SJSA1 (cell line): ENCODE data around the gene RHNO1. TPM values are rescaled to one million over a fixed set of nuclear protein-coding genes. Genes with fewer than 3 reads are reported as not detected.

Experiments used
- DNase-seq, 2 experiments: peaks; one replicate each; pipeline ENCODE4 v3.0.0-alpha.2; 2015 to 2020; ENCODE audit warnings: low spot score in 2 of 2, low read depth in 1 of 2
- H3K27ac ChIP-seq: fragments of 250-450 bp; sonication (Bioruptor Pico); 2 replicates; pipeline ENCODE4 v1.5.1; 2020; ENCODE audit warnings: mild to moderate bottlenecking, moderate library complexity
- H3K27me3 ChIP-seq: fragments of 250-450 bp; sonication (Bioruptor Pico); replicated peaks from 2 replicates; pipeline ENCODE4 v1.5.1; 2020; ENCODE audit warnings: mild to moderate bottlenecking, moderate library complexity
- H3K36me3 ChIP-seq: fragments of 250-450 bp; sonication (Bioruptor Pico); 2 replicates; pipeline ENCODE4 v1.5.1; 2020; ENCODE audit warnings: mild to moderate bottlenecking
- H3K4me1 ChIP-seq: fragments of 250-450 bp; sonication (Bioruptor Pico); replicated peaks from 2 replicates; pipeline ENCODE4 v1.6.1; 2021; ENCODE audit warnings: mild to moderate bottlenecking
- H3K4me3 ChIP-seq: fragments of 250-450 bp; sonication (Bioruptor Pico); 2 replicates; pipeline ENCODE4 v1.5.1; 2020; ENCODE audit warnings: mild to moderate bottlenecking
- H3K9me3 ChIP-seq: fragments of 250-450 bp; sonication (Bioruptor Pico); replicated peaks from 2 replicates; pipeline ENCODE4 v1.5.1; 2020; ENCODE audit warnings: mild to moderate bottlenecking
- total RNA-seq: library from RNA; depleted of rRNA; stranded (reverse); fragments of >200 nt; shearing (Covaris generic); gene quantifications from 2 replicates; pipeline ENCODE4 v1.2.3, GENCODE V29; 2014

Gene RHNO1
- total RNA-seq, 1 experiment from 2014 or later: 58.1 TPM

DNA sequence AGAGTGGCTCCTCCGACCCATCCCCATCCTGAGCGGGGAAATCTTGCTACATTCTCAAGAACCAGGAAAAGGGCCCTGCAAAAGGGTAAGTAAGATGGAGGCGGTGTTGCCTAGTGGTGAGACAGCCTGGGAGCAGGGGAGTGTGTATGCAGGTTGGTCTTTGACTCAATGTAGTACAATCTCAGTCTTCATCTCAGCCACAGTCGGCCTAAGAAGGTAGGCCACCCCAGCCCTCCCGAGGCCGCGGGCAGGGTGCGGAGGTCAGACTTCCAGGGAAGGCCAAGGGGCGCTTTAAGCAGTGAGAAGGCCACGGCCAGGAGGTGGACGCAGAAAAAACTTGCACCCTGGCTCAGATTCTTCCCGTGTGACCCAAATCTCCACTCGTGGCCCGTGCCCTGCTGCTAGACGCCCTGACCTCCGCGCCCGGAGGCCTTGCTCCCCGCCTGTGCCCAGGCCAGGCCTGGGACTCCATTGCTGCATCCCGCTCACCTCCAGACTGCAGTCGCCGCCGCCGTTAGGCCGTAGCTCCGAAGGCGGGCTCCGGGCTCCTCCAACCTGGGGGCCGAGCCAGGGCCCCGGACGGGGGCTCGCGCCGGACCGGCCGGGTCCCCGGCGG, 484 bp upstream of the RHNO1 start:
- Histone ChIP-seq H3K27ac (peak overlapping the region; percentile 99), H3K4me1 (peaks cover 17% of the 10 kb centered on the region), H3K4me3 (peak overlapping the region; percentile 96), H3K27me3 (no peaks in the 10 kb centered on the region), H3K9me3 (no peaks in the 10 kb centered on the region), H3K36me3 (peaks cover 73% of the 10 kb centered on the region)
- DNase-seq: peak; percentile 55 to 78

DNA sequence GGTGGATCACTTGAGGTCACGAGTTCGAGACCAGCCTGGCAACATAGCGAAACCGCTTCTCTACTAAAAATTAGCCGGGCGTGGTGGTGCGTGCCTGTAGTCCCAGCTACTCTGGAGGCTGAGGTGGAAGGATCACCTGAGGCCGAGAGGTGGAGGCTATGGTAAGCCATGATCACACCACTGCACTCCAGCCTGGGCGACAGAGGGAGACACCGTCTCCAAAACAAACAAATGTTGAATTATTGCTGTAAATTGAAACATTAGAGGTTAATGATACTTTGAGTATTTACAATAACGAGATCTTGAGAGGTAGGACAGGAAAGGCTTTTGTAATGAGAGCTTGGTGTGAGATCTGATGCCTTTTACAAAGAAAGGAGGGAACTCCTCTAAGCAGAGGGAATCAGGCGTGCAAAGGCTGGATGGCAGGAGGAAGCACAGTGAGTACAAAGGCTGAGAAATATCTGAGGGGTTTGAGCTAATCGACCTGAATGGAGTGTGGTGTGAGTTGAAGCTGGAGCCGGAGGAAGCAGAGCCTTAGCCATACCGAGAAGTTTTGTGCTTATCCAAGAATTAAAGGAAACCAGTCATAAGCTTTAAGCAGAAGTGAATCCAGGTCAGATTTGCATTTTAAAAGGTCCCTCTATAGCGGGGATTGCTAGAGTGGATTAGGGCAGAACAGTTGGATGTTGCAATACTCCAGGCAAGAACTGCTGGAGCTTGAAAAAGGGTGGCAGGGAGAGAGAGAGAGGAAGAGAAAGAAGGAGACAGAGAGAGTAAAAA, 1.1 kb downstream of the RHNO1 start:
- Histone ChIP-seq H3K4me1 (peaks cover 17% of the 10 kb centered on the region), H3K36me3 (peaks cover 57% of the 10 kb centered on the region), H3K27me3 (no peaks in the 10 kb centered on the region), H3K9me3 (no peaks in the 10 kb centered on the region), H3K4me3 (peak overlapping the region; percentile 96), H3K27ac (peak overlapping the region; percentile 99)
- DNase-seq: no peak

DNA sequence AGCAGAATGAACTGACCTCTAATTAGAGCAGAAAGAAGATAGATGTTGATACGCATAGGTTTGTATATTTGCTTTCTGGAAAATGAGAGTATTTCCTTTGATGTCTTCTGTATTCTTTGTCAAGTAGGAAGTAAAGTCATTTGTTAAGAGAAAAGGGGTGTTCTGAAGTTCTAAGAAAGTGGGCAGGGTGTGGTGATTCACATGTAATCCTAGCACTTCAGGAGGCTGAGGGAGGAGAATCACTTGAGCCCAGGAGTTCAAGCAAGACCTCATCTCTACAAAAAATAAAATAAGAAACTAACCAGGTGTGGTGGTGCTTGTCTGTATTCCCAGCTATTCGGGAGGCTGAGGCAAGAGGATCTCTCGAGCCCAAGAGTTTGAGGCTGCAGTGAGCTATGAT, 2.8 kb downstream of the RHNO1 start:
- H3K27me3 ChIP-seq: no peaks in the 10 kb centered on the region
- H3K4me1 ChIP-seq: peaks cover 17% of the 10 kb centered on the region
- H3K27ac ChIP-seq: no peak overlapping the region
- no peak overlapping the region for H3K4me3 ChIP-seq
- DNase-seq: no peak
- H3K36me3 ChIP-seq: peaks cover 44% of the 10 kb centered on the region
- H3K9me3 ChIP-seq: no peaks in the 10 kb centered on the region

DNA sequence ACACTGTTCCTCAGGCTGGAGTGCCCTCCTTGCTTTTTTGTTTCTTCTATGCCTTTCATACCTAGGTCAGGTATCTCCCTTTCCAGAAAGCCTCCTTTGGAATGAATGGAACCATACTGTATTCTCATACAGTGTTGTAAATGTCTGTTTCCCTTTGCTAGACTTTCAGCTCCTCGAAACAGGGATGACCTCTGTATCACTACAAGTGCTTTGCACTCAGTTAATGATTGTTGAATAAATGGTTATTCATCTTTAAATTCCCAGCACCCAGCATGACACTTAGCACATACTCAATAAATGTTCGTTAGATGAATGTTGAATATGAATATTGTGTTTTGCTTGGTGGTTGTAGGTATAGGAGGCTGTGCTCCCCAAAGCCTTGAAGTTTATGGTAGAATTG, 7.8 kb downstream of the RHNO1 start:
- Histone ChIP-seq H3K4me3 (no peak overlapping the region), H3K36me3 (peaks cover 54% of the 10 kb centered on the region), H3K27me3 (no peaks in the 10 kb centered on the region), H3K27ac (no peak overlapping the region), H3K4me1 (no peaks in the 10 kb centered on the region; the same call in 1 of the 2 replicates), H3K9me3 (no peaks in the 10 kb centered on the region)
- no peak for DNase-seq

DNA sequence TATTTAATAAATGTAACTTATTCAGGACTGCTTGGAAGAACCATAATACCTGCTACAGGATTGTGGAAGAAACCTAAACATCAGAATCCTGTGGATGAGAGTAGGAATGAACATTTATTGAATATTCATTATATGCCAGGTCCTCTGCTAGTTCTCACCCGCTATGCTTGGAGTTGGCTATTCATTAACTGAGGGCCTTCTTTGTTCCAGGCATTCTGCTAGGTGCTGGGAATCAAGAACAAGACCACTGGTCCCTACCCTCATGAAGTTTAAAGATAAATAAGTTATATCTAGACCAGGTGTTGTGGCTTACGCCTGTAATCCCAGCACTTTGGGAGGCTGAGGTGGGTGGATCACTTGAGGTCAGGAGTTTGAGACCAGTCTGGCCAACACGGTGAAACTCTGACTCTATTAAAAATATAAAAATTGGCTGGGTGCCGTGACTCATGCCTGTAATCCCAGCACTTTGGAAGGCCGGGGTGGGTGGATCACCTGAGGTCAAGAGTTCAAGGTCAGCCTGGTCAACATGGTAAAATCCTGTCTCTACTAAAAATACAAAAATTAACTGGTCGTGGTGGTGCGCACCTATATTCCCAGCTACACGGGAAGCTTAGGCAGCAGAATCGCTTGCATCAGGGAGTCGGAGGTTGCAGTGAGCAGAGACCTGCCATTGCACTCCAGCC, 9.9 kb downstream of the RHNO1 start:
- no peak overlapping the region for H3K4me3 ChIP-seq
- peaks cover 7% of the 10 kb centered on the region for H3K4me1 ChIP-seq
- H3K9me3 ChIP-seq: no peaks in the 10 kb centered on the region
- peaks cover 47% of the 10 kb centered on the region for H3K36me3 ChIP-seq
- DNase-seq: no peak
- H3K27me3 ChIP-seq: no peaks in the 10 kb centered on the region
- H3K27ac ChIP-seq: no peak overlapping the region

DNA sequence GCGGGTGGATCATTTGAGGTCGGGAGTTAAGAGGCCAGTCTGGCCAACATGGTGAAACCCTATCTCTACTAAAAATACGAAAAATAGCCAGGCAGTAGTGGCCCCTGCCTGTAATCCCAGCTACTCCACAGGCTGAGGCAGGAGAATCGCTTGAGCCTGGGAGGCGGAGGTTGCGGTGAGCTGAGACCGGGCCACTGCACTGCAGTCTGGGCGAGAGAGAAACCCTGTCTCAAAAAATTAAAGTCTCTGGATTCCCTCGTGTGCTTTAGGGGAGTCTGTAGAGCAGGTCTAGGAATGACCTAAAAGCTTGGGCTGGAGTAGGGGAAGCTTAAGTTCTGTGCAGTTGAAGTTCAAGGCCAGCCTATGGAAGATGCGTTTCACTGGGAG, 13.0 kb downstream of the RHNO1 start:
- DNase-seq: no peak
- no peaks in the 10 kb centered on the region for H3K9me3 ChIP-seq
- H3K36me3 ChIP-seq: peaks cover 43% of the 10 kb centered on the region
- H3K27me3 ChIP-seq: no peaks in the 10 kb centered on the region
- peaks cover 26% of the 10 kb centered on the region for H3K4me1 ChIP-seq
- H3K27ac ChIP-seq: peak overlapping the region; percentile 55
- peak overlapping the region; percentile 68 for H3K4me3 ChIP-seq

DNA sequence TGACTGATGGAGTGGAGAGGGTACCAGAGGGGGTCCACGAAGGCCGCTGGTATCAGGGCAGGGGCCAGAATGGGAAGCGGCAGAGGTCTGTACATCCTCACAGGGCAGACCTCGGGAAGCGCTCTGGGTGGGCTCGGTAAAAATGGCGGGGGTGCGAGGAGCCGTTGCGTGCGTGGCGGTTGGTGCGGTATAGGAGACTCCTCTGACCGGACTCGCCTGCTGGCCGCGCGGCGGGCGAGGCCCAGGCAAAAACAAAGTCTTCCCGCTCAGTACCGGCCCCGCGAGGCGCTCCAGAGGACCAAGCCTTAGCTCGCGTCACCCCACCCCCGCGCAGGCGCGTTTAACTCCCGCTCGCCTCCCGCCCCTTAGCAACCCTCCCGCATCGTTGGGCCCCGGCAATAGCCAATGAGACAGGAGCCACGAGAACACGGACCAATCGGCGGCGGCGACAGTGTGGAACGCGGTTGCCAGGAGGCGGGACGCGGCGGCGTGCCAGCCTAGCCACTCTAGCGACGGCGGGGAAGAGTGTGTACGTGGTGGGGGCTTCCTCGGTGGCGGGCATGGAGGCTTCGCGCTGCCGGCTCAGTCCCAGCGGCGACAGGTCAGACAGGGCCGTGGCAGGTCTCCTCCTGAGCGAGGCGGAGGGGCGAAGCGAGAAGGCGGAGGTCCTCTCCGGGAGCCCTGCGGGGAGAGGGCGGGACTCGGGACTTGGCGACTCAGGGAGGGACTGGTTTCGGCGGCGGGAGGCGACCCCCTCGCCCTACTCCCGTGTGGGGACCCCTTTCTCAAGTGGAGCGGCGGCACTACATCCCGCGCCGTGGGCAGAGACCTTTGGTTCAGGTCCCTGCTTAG, 13.6 kb downstream of the RHNO1 start, which contains the start of gene TULP3:
TULP3 (plus strand) TSS at position 504 of the 852 bp plus-strand sequence; CDS start at position 561, 57 bp downstream.
- Histone ChIP-seq H3K4me1 (peaks cover 33% of the 10 kb centered on the region), H3K4me3 (peak within 1 kb of the TSS; percentile 68), H3K27me3 (no peaks in the 10 kb centered on the region), H3K36me3 (peaks cover 37% of the 10 kb centered on the region), H3K27ac (peak within 1 kb of the TSS; percentile 55), H3K9me3 (no peaks in the 10 kb centered on the region)
- peak; percentile 98 to 99 for DNase-seq

DNA sequence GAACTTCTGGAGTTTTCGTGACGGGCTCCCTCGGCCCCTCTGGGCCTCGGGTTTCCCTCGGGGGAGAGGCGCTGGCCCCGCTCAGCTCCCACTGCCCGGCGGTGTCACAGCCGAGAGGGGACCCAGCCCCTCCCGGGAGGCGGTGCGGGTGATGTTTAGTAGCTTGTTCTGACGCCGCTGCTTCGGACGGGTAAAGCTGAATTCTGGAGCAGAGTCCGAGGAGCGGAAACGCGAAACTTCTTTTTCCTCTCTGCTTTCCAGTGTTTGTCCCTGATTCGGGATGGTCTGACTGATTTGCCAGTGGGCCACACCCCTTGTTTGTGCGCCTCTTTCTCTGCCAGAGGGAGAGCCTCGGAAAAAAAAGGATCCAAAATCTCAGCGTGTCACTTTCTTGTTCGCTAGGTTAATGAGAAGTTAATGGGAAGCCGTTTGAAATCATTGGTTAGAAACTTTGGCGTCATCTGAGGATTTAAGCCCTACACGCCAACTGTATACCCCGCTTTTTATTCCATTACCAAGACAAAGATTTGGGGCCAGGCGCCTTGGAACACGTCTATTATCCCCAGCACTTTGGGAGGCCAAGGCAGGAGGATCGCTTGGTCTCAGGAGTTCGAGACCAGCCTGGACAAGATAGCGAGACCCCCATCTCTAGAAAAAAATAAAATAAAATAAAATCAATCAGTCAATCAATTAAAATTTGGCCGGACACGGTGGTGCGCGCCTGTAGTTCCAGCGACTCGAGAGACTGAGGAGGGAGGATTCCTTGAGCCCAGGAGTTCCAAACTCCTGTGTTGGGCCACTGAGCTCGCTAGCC, 14.4 kb downstream of the RHNO1 start:
- Histone ChIP-seq H3K27me3 (no peaks in the 10 kb centered on the region), H3K9me3 (no peaks in the 10 kb centered on the region), H3K36me3 (peaks cover 29% of the 10 kb centered on the region), H3K4me1 (peaks cover 33% of the 10 kb centered on the region), H3K4me3 (peak overlapping the region; percentile 68), H3K27ac (peak overlapping the region; percentile 55)
- peak in 1 of 2 experiments; percentile 72 for DNase-seq

DNA sequence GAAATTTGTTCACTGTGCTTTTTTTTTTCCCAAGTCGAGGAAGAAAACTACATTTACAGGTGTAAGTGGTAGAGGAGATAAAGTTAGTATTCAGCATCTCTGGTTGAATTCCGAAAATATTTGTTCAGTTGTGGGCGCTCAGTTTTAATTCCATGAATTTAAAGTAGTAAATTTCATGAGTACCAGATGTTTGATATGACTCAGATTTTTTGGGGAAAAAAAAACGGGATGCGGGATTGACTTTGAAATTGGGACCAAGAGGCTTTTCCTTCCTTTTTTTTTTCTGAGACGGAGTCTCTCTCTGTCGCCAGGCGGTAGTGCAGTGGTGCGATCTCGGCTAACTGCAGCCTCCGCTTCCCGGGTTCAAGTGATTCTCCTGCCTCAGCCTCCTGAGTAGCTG, 15.2 kb downstream of the RHNO1 start:
- DNase-seq: no peak
- Histone ChIP-seq H3K36me3 (peaks cover 28% of the 10 kb centered on the region), H3K4me1 (peaks cover 33% of the 10 kb centered on the region), H3K27ac (peak overlapping the region; percentile 60), H3K27me3 (no peaks in the 10 kb centered on the region), H3K9me3 (no peaks in the 10 kb centered on the region), H3K4me3 (no peak overlapping the region)

DNA sequence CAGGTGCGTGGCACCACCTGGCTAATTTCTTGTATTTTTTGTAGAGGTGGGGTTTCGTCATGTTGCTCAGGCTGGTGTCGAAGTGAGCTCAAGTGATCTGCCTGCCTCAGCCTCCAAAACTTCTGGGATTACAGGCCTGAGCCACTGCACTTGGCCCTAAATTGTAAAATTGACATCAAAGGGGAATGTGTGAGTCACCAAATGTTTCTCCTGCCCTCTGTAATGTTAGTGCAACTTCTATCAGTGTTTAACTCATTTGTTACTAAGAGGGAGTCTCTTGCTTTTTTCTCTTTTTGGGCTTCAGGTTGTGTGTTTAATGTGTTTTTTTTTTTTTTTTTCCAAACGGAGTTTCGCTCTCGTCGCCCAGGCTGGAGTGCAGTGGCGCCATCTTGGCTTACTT, 16.0 kb downstream of the RHNO1 start:
- H3K27me3 ChIP-seq: no peaks in the 10 kb centered on the region
- peaks cover 26% of the 10 kb centered on the region for H3K36me3 ChIP-seq
- H3K9me3 ChIP-seq: no peaks in the 10 kb centered on the region
- peaks cover 33% of the 10 kb centered on the region for H3K4me1 ChIP-seq
- DNase-seq: peak; percentile 64 to 73
- H3K4me3 ChIP-seq: no peak overlapping the region
- H3K27ac ChIP-seq: peak overlapping the region; percentile 60

DNA sequence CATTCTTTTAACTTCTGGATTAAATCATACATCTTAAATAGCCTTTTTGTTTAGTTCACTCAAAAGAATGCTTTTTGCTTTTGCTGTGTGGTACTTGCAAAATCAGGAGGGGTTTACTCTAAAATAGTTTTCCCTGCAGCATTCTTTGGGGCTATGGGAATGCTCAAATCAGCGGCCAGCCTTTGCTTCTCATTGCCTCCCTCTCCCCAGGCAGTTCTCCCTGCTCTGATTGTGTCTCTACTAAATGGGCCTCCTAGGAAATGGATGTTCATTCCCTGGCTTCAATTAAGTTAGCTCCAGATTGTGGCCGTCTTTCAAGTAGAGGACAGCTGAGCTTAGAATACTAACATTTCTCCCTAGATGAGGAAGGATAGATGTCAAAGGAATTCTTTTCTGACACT, 18.0 kb downstream of the RHNO1 start:
- no peak for DNase-seq
- Histone ChIP-seq H3K27me3 (no peaks in the 10 kb centered on the region), H3K4me3 (no peak overlapping the region), H3K27ac (0 out of 2 replicates have a peak overlapping the region, but pooled peaks have one; percentile 14), H3K36me3 (peaks cover 13% of the 10 kb centered on the region), H3K4me1 (peaks cover 32% of the 10 kb centered on the region), H3K9me3 (no peaks in the 10 kb centered on the region)

DNA sequence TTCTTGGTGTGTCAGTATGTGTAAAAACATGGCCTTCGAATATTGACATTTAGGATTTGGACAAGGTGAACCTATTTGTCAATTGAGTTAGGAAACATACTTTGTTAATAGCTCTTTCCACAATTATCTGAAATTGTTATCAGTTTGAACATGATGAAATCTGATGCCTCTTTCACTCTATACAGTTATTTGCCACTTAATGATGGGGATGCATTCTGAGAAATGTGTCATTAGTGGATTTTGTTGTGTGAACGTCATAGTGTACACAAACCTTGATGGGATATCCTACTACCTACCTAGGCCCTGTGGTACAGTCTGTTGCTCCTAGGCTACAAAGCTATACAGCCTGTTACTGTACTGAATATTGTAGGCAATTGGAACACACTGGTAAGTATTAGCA, 18.5 kb downstream of the RHNO1 start:
- H3K4me3 ChIP-seq: no peak overlapping the region
- DNase-seq: no peak
- H3K27me3 ChIP-seq: no peaks in the 10 kb centered on the region
- H3K36me3 ChIP-seq: peaks cover 13% of the 10 kb centered on the region
- peaks cover 28% of the 10 kb centered on the region for H3K4me1 ChIP-seq
- H3K9me3 ChIP-seq: no peaks in the 10 kb centered on the region
- H3K27ac ChIP-seq: 0 out of 2 replicates have a peak overlapping the region, but pooled peaks have one; percentile 14
